GM23338 (cell line): ENCODE data around the gene CNDP1. TPM values are rescaled to one million over a fixed set of nuclear protein-coding genes. Genes with fewer than 3 reads are reported as not detected.
A peak's percentile ranks its signal among the peaks of the same experiment; 100 is the strongest.

Source experiments
- ATAC-seq: fragments of 200-7000 bp; cut with Tn5 transposase; 3 replicates; pipeline ENCODE4 v1.9.1; 2020
- DNase-seq: peaks from one replicate; pipeline ENCODE4 v3.0.0-alpha.2; 2015; ENCODE audit warnings: low spot score
- H2AFZ ChIP-seq: fragments of 200-600 bp; sonication (generic); 2 replicates; pipeline ENCODE4 v1.8.0; 2016; ENCODE audit warnings: antibody characterized with exemption, mild to moderate bottlenecking, moderate library complexity
- H3F3A ChIP-seq: fragments of 200-600 bp; sonication (generic); replicated peaks from 2 replicates; pipeline ENCODE4 v1.8.0; 2017; ENCODE audit warnings: antibody characterized with exemption, mixed run types, low read depth
- H3K27ac ChIP-seq: fragments of 200-600 bp; sonication (generic); 2 replicates; pipeline ENCODE4 v1.6.1; 2016; ENCODE audit warnings: low read depth
- H3K27me3 ChIP-seq: fragments of 200-600 bp; sonication (generic); 2 replicates; pipeline ENCODE4 v1.8.0; 2016; ENCODE audit warnings: mild to moderate bottlenecking, mixed run types, moderate library complexity; ENCODE audit not compliant: insufficient read depth
- H3K36me3 ChIP-seq: fragments of 200-600 bp; sonication (generic); 2 replicates; pipeline ENCODE4 v1.8.0; 2016; ENCODE audit warnings: mild to moderate bottlenecking; ENCODE audit not compliant: insufficient read depth
- H3K4me1 ChIP-seq: fragments of 200-600 bp; sonication (generic); 2 replicates; pipeline ENCODE4 v1.8.0; 2016; ENCODE audit warnings: mild to moderate bottlenecking, moderate library complexity; ENCODE audit not compliant: insufficient read depth
- H3K4me2 ChIP-seq: fragments of 200-600 bp; sonication (generic); 2 replicates; pipeline ENCODE4 v1.7.1; 2017; ENCODE audit warnings: mixed run types
- H3K4me3 ChIP-seq: fragments of 200-600 bp; sonication (generic); 2 replicates; pipeline ENCODE4 v1.6.1; 2016; ENCODE audit warnings: mixed run types
- H3K79me2 ChIP-seq: fragments of 200-600 bp; sonication (generic); replicated peaks from 2 replicates; pipeline ENCODE4 v1.8.0; 2017; ENCODE audit warnings: mild to moderate bottlenecking; ENCODE audit not compliant: insufficient read depth
- H3K9me2 ChIP-seq: fragments of 200-600 bp; sonication (generic); 2 replicates; pipeline ENCODE4 v1.8.0; 2017; ENCODE audit not compliant: insufficient read depth
- H4K20me1 ChIP-seq: fragments of 200-600 bp; sonication (generic); replicated peaks from 2 replicates; pipeline ENCODE4 v1.8.0; 2017; ENCODE audit warnings: mild to moderate bottlenecking; ENCODE audit not compliant: insufficient read depth
- H3K27ac Mint-ChIP-seq: 2 replicates; pipeline ENCODE4 v1.8.0; 2020; ENCODE audit warnings: inconsistent platforms, mild to moderate bottlenecking, moderate library complexity, mixed read lengths
- H3K27me3 Mint-ChIP-seq: 3 replicates; pipeline ENCODE4 v1.8.0; 2022; ENCODE audit warnings: low read depth, mild to moderate bottlenecking, moderate library complexity, mixed read lengths, inconsistent platforms; ENCODE audit not compliant: insufficient read depth, poor library complexity
- H3K36me3 Mint-ChIP-seq: 3 replicates; pipeline ENCODE4 v1.8.0; 2021; ENCODE audit warnings: low read depth, mild to moderate bottlenecking, inconsistent platforms, moderate library complexity, mixed read lengths
- H3K4me1 Mint-ChIP-seq: 3 replicates; pipeline ENCODE4 v1.8.0; 2020; ENCODE audit warnings: mild to moderate bottlenecking, inconsistent platforms, mixed read lengths
- H3K4me3 Mint-ChIP-seq: 3 replicates; pipeline ENCODE4 v1.8.0; 2021; ENCODE audit warnings: moderate library complexity, mild to moderate bottlenecking, inconsistent platforms, mixed read lengths
- H3K9me3 Mint-ChIP-seq: 3 replicates; pipeline ENCODE4 v1.8.0; 2020; ENCODE audit warnings: moderate library complexity, mild to moderate bottlenecking, inconsistent platforms, mixed read lengths
- CREB1 ChIP-seq: fragments of 250-450 bp; sonication (Bioruptor Pico); IDR thresholded peaks from 2 replicates; pipeline ENCODE4 v1.5.0; 2020; ENCODE audit warnings: low read depth, mild to moderate bottlenecking, moderate library complexity
- CTCF ChIP-seq, 2 experiments: fragments of 200-600 bp in 1 of 2; sonication (generic) in 1 of 2; conservative IDR thresholded peaks; 2 replicates each; pipeline versions ENCODE4 v1.5.1 to v1.6.1; 2016 to 2017; ENCODE audit warnings: antibody characterized with exemption in 2 of 2, low read depth in 2 of 2, mild to moderate bottlenecking in 2 of 2, moderate library complexity in 1 of 2
- ETS1 ChIP-seq: IDR thresholded peaks from 2 replicates; pipeline ENCODE4 v1.6.1; 2016; ENCODE audit warnings: antibody characterized with exemption
- EZH2 ChIP-seq: fragments of 200-600 bp; sonication (generic); IDR thresholded peaks from one replicate; pipeline ENCODE4 v1.8.0; 2017; ENCODE audit warnings: antibody characterized with exemption, mild to moderate bottlenecking, low read depth; ENCODE audit not compliant: unreplicated experiment
- EZH2phosphoT487 ChIP-seq: fragments of 200-600 bp; sonication (generic); IDR thresholded peaks from one replicate; pipeline ENCODE4 v1.8.1; 2018; ENCODE audit warnings: antibody characterized with exemption; ENCODE audit not compliant: unreplicated experiment
- JUNB ChIP-seq: IDR thresholded peaks from one replicate; pipeline ENCODE4 v1.6.1; 2016; ENCODE audit warnings: antibody characterized with exemption; ENCODE audit not compliant: unreplicated experiment
- POLR2AphosphoS5 ChIP-seq: IDR thresholded peaks from 2 replicates; pipeline ENCODE4 v1.6.1; 2016; ENCODE audit warnings: antibody characterized with exemption, low read depth
- REST ChIP-seq: IDR thresholded peaks from one replicate; pipeline ENCODE4 v1.6.1; 2018; ENCODE audit warnings: antibody characterized with exemption; ENCODE audit not compliant: unreplicated experiment
- polyA plus RNA-seq: library from polyadenylated mRNA; unstranded; fragments of >200 nt; fragmentation: Nextera tagmentation; extraction: Ambion mirVana; gene quantifications from 2 replicates; pipeline ENCODE4 v1.2.1, GENCODE V29; 2016
- total RNA-seq: library from RNA; depleted of rRNA; stranded (reverse); fragments of >200 nt; shearing (Covaris generic); gene quantifications from 2 replicates; pipeline ENCODE4 v1.2.3, GENCODE V29; 2014

Gene CNDP1
- total and polyA plus RNA-seq, 2 experiments from 2014 or later, result 0.03 to 0.11 TPM

GRCh38 chr18:74597034-74597661, 62.8 kb downstream of the CNDP1 start:
- Mint-ChIP-seq H3K36me3 (peaks cover 21% of the 10 kb centered on the region; the same call in 2 of the 3 replicates), H3K27ac (peak overlapping the region; percentile 98), H3K9me3 (no peaks in the 10 kb centered on the region), H3K4me1 (peaks cover 12% of the 10 kb centered on the region; the same call in 2 of the 3 replicates), H3K27me3 (peaks cover 6% of the 10 kb centered on the region), H3K4me3 (peak overlapping the region; percentile 93)
- H3F3A ChIP-seq, result no peaks in the 10 kb centered on the region
- H3K4me2 ChIP-seq, result peak overlapping the region; percentile 81
- H3K4me3 ChIP-seq, result peak overlapping the region; percentile 97
- H3K9me2 ChIP-seq, result no peaks in the 10 kb centered on the region
- H3K4me1 ChIP-seq, result peaks cover 21% of the 10 kb centered on the region
- H4K20me1 ChIP-seq, result no peaks in the 10 kb centered on the region; the same call in 1 of the 2 replicates
- no peaks in the 10 kb centered on the region for H3K36me3 ChIP-seq
- TF ChIP-seq JUNB (no peak), CTCF (conservative IDR thresholded peaks at IDR 0.05; ENCODE audit: low read depth in 2 of 2) (no peak), CREB1 (CRISPR knock-in tag) (peak; percentile 15; the same call in 1 of the 2 replicates), EZH2phosphoT487 (no peak)
- 0 out of 2 replicates have a peak, but pooled peaks cover 3% of the 10 kb centered on the region for H3K27me3 ChIP-seq
- H3K27ac ChIP-seq, result peak overlapping the region; percentile 98
- DNase-seq, result peak; percentile 77
- peak; percentile 50 for ATAC-seq
- peak overlapping the region; percentile 98 for H2AFZ ChIP-seq
- peaks cover 27% of the 10 kb centered on the region for H3K79me2 ChIP-seq

- peaks cover 27% of the 10 kb centered on the region for H3K79me2 ChIP-seq
Measured at GRCh38 chr18:74597662-74598349, 63.5 kb downstream of the CNDP1 start, which contains the start of gene ZNF407. Gene ZNF407 (plus strand): TSS chr18:74597870. CDS start chr18:74631020, 33,150 bp downstream.

More at GRCh38 chr18:74597662-74598349, 63.5 kb downstream of the CNDP1 start, which contains the start of gene ZNF407:
- TF ChIP-seq REST, result no peak
- peak; percentile 56; the same call in 1 of the 2 replicates for TF ChIP-seq CREB1 (CRISPR knock-in tag)
- TF ChIP-seq ETS1, result peak; percentile 57; the same call in 1 of the 2 replicates
- TF ChIP-seq EZH2, result no peak
- peak; percentile 57 for TF ChIP-seq POLR2AphosphoS5
- no peaks in the 10 kb centered on the region for H3K36me3 ChIP-seq
- DNase-seq, result peak; percentile 96
- H3K4me1 ChIP-seq, result peaks cover 21% of the 10 kb centered on the region
- peak within 1 kb of the TSS; percentile 97 for H3K4me3 ChIP-seq
- peaks cover 6% of the 10 kb centered on the region for H3K27me3 Mint-ChIP-seq
- H3F3A ChIP-seq, result no peaks in the 10 kb centered on the region
- peaks cover 12% of the 10 kb centered on the region for H3K4me1 Mint-ChIP-seq
- H3K9me2 ChIP-seq, result no peaks in the 10 kb centered on the region
- H3K4me3 Mint-ChIP-seq, result peak within 1 kb of the TSS; percentile 93
- H3K9me3 Mint-ChIP-seq, result no peaks in the 10 kb centered on the region
- H3K27ac Mint-ChIP-seq, result peak within 1 kb of the TSS; percentile 98
- H3K27ac ChIP-seq, result peak within 1 kb of the TSS; percentile 98
- H4K20me1 ChIP-seq, result no peaks in the 10 kb centered on the region
- ATAC-seq, result peak; percentile 82
- peaks cover 17% of the 10 kb centered on the region; the same call in 2 of the 3 replicates for H3K36me3 Mint-ChIP-seq
- 0 out of 2 replicates have a peak, but pooled peaks cover 3% of the 10 kb centered on the region for H3K27me3 ChIP-seq
- H2AFZ ChIP-seq, result peak within 1 kb of the TSS; percentile 98
- H3K4me2 ChIP-seq, result peak within 1 kb of the TSS; percentile 81
